ENCODE data around the gene C10orf95.

DNA sequence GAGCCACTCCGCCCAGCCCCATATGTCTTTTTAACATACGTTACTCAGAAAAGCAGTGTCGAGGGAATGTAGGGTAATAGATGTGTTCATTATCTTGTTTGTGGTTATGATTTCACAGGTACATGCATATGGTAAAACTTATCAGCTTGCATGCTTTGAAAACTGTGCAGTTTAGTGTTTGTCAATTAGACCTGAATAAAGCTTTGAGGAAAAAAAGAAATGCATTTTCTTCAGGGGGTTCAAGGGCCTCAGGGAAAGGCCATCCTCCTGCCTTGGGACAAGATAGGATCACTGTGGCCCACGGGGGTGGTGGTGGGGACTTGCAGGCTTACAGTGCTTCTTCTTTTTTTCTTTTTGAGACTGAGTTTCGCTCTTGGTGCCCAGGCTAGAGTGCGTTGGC, 16.0 kb upstream of the C10orf95 start:
- TF ChIP-seq, protein P1, sequence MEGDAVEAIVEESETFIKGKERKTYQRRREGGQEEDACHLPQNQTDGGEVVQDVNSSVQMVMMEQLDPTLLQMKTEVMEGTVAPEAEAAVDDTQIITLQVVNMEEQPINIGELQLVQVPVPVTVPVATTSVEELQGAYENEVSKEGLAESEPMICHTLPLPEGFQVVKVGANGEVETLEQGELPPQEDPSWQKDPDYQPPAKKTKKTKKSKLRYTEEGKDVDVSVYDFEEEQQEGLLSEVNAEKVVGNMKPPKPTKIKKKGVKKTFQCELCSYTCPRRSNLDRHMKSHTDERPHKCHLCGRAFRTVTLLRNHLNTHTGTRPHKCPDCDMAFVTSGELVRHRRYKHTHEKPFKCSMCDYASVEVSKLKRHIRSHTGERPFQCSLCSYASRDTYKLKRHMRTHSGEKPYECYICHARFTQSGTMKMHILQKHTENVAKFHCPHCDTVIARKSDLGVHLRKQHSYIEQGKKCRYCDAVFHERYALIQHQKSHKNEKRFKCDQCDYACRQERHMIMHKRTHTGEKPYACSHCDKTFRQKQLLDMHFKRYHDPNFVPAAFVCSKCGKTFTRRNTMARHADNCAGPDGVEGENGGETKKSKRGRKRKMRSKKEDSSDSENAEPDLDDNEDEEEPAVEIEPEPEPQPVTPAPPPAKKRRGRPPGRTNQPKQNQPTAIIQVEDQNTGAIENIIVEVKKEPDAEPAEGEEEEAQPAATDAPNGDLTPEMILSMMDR (IDR thresholded peaks at IDR 0.05 in 8 of 11, conservative IDR thresholded peaks at IDR 0.05 in 3 of 11), result no peak
- TF ChIP-seq POLR2A (IDR thresholded peaks at IDR 0.05), result no peak

All from spleen (tissue), 7 donors.